Measurements from ENCODE around the gene MOB2. TPM values are rescaled to one million over a fixed set of nuclear protein-coding genes. Genes with fewer than 3 reads are reported as not detected.

Gene MOB2
- polyA plus RNA-seq, 6 donors from 2014 or later: 29.7 to 50.8 (median 33.2) TPM

GRCh38 chr11:1504581-1505290, 18.2 kb upstream of the MOB2 start:
- no peak for ATAC-seq (ENCODE audit: low read depth in 2 of 2)
- peak overlapping the region in 2 of 6 donors; percentile 24 to 32 for H3K27ac Mint-ChIP-seq

GRCh38 chr11:1504138-1504537, 17.6 kb upstream of the MOB2 start:
- DNase-seq: no peak
- Mint-ChIP-seq H3K4me1 (peaks cover 27 to 53% (median 39%) of the 10 kb centered on the region in 3 donors), H3K36me3 (peaks cover 5 to 19% of the 10 kb centered on the region in 2 donors), H3K27me3 (no peaks in the 10 kb centered on the region), H3K9me3 (peaks cover 0 to 3% (median 0%) of the 10 kb centered on the region in 7 donors), H3K4me3 (no peak overlapping the region), H3K27ac (peak overlapping the region in 2 of 6 donors; percentile 32 to 66)
- ATAC-seq (ENCODE audit: low read depth in 2 of 2): no peak

More at GRCh38 chr11:1504581-1505290, 18.2 kb upstream of the MOB2 start:
- Mint-ChIP-seq H3K36me3 (peaks cover 5 to 14% of the 10 kb centered on the region in 2 donors), H3K27me3 (no peaks in the 10 kb centered on the region), H3K4me3 (no peak overlapping the region), H3K4me1 (peaks cover 33 to 59% (median 45%) of the 10 kb centered on the region in 3 donors), H3K9me3 (peaks cover 0 to 3% (median 0%) of the 10 kb centered on the region in 7 donors)
- DNase-seq: no peak

- H3K9me3 Mint-ChIP-seq: peaks cover 0 to 3% (median 0%) of the 10 kb centered on the region in 7 donors
- ATAC-seq (ENCODE audit: low read depth in 2 of 2): no peak
These were observed 17.1 kb upstream of the MOB2 start for GRCh38 chr11:1503708-1504104.

GRCh38 chr11:1502954-1503707, 16.6 kb upstream of the MOB2 start:
- ATAC-seq (ENCODE audit: low read depth in 2 of 2) (no peak), DNase-seq (no peak)
- H3K4me3 Mint-ChIP-seq: no peak overlapping the region
- H3K4me1 Mint-ChIP-seq: peaks cover 32 to 48% (median 44%) of the 10 kb centered on the region in 3 donors
- no peaks in the 10 kb centered on the region for H3K27me3 Mint-ChIP-seq
- H3K36me3 Mint-ChIP-seq: peaks cover 13 to 25% of the 10 kb centered on the region in 2 donors
- peaks cover 0 to 3% (median 0%) of the 10 kb centered on the region in 7 donors for H3K9me3 Mint-ChIP-seq
- peak overlapping the region in 2 of 6 donors; percentile 16 to 74 for H3K27ac Mint-ChIP-seq

More at GRCh38 chr11:1503708-1504104, 17.1 kb upstream of the MOB2 start:
- Mint-ChIP-seq H3K4me3 (no peak overlapping the region), H3K4me1 (peaks cover 29 to 49% (median 40%) of the 10 kb centered on the region in 3 donors), H3K27ac (peak overlapping the region in 2 of 6 donors; percentile 32 to 74), H3K36me3 (peaks cover 8 to 23% of the 10 kb centered on the region in 2 donors), H3K27me3 (no peaks in the 10 kb centered on the region)
- no peak for DNase-seq

DNA sequence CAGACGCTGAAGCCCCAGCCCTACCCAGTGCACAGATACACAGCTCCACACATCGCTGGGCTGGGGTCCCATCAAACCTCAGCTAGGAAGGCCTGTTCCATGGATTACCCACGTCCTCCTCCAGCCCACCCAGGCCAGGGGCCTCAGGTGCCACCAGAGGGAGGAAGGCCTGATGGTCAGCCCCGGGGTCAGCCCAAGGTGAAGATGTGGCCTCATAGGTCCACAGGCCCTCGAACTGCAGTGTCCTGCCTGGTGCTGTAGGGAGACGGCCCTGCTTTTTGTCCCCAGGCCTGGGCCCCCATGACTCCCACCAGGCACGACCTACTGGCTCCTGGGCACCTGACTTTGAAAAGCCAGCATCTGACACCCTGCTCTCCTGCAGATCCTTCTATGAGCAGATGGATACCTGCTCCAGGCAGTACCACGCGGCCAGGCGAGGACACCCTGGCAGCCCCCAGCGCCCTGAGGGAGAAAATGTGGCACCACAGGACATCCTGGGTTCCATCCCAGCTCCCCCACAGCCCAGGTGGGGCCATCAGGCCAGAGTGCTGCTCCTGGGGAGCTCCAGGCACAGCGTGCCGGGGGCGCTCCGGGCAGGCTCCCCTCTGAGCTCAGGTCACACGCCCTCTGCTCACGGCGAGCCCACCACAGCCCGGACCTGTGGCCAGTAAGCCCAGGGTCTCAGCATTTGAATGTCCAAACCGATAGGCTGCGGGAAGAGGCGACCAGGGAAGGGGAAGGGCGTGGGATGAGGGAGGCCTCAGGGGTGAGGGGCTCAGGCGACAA, 15.8 kb upstream of the MOB2 start:
- ATAC-seq (ENCODE audit: low read depth in 2 of 2) (no peak), DNase-seq (no peak)
- Mint-ChIP-seq H3K4me1 (peaks cover 33 to 47% (median 45%) of the 10 kb centered on the region in 3 donors), H3K9me3 (peaks cover 0 to 3% (median 0%) of the 10 kb centered on the region in 7 donors), H3K27ac (peak overlapping the region in 2 of 6 donors; percentile 16 to 18), H3K4me3 (no peak overlapping the region), H3K36me3 (peaks cover 13 to 25% of the 10 kb centered on the region in 2 donors), H3K27me3 (no peaks in the 10 kb centered on the region)

DNA sequence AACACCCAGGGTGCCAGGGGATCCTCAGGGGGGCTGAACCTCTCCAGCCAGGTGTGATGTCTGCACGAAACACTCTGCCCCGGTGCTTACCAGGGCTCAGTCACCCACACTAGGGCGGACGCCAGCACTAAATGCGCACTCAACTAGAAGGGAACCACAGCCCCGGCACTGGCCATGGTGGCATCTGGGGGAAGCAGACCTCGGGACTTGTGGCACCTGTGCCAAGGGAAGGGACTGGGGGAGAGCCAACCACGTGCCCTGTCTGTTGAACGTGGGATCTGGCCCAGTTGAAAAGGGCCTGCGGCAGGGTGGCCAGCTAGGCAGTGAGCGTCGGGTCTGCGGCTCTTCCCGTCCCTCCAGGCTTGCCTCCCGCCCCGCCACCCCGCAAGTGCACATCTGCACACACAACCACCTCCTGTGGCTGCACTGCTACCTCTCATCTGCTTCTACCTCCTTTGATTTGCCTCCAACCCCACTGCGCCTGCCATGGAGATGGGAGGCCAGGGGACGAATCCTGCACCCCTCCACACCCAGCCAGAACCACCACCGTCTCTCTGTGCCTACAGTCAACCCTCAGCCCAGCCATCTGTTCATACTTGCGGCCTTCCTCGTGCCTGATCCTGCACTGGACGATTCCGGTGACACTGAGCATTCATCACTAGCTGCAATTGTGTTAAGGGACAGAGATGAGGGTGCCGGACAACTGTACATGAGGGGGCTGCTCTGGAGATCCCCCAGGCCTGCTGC, 15.0 kb upstream of the MOB2 start:
- H3K27ac Mint-ChIP-seq: peak overlapping the region in 1 of 6 donors; percentile 18
- peaks cover 16 to 25% of the 10 kb centered on the region in 2 donors for H3K36me3 Mint-ChIP-seq

GRCh38 chr11:1500466-1501420, 14.2 kb upstream of the MOB2 start:
- H3K27ac Mint-ChIP-seq: peak overlapping the region in 3 of 6 donors; percentile 32 to 66 (median 44)
- no peak for DNase-seq
- ATAC-seq (ENCODE audit: low read depth in 2 of 2): no peak

More for the DNA sequence above, 15.0 kb upstream of the MOB2 start:
- DNase-seq (no peak), ATAC-seq (ENCODE audit: low read depth in 2 of 2) (no peak)
- peaks cover 0 to 3% (median 0%) of the 10 kb centered on the region in 7 donors for H3K9me3 Mint-ChIP-seq
- no peaks in the 10 kb centered on the region for H3K27me3 Mint-ChIP-seq
- H3K4me1 Mint-ChIP-seq: peaks cover 35 to 50% (median 47%) of the 10 kb centered on the region in 3 donors
- peak overlapping the region in 2 of 8 donors; percentile 15 to 61 for H3K4me3 Mint-ChIP-seq

DNA sequence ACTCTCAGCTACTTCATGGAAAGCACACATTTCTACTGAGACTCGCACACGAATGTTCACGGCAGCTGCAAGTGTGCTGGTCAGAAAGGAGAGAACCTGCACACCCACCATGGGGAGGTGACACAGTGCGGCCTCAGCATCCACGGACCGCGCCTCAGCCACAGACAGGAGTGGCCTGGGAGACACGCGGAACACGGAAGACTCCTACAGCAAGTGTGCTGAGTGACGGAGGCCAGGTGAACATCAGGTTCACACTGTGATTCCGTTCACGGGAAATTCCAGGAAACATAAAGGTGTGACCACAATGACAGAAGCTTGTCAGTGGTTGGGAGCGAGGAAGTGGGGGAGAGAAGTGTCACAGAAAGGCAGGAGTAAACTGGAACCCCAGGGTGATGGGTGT, 13.3 kb upstream of the MOB2 start:
- Mint-ChIP-seq H3K36me3 (peaks cover 26 to 33% of the 10 kb centered on the region in 2 donors), H3K4me1 (peaks cover 39 to 56% (median 50%) of the 10 kb centered on the region in 3 donors), H3K27ac (peak overlapping the region in 1 of 6 donors; percentile 43), H3K27me3 (no peaks in the 10 kb centered on the region), H3K4me3 (no peak overlapping the region), H3K9me3 (peaks cover 0 to 3% (median 0%) of the 10 kb centered on the region in 7 donors)
- DNase-seq: no peak
- ATAC-seq (ENCODE audit: low read depth in 2 of 2): no peak

More at GRCh38 chr11:1500466-1501420, 14.2 kb upstream of the MOB2 start:
- H3K27me3 Mint-ChIP-seq: no peaks in the 10 kb centered on the region
- peaks cover 24 to 33% of the 10 kb centered on the region in 2 donors for H3K36me3 Mint-ChIP-seq
- peaks cover 0 to 3% (median 0%) of the 10 kb centered on the region in 7 donors for H3K9me3 Mint-ChIP-seq
- no peak overlapping the region for H3K4me3 Mint-ChIP-seq
- peaks cover 39 to 58% (median 50%) of the 10 kb centered on the region in 3 donors for H3K4me1 Mint-ChIP-seq

GRCh38 chr11:1499261-1499890, 12.8 kb upstream of the MOB2 start:
- Mint-ChIP-seq H3K27me3 (no peaks in the 10 kb centered on the region), H3K4me1 (peaks cover 43 to 56% (median 53%) of the 10 kb centered on the region in 3 donors), H3K9me3 (peaks cover 0 to 3% (median 0%) of the 10 kb centered on the region in 7 donors), H3K27ac (peak overlapping the region in 4 of 6 donors; percentile 26 to 79 (median 49)), H3K4me3 (no peak overlapping the region), H3K36me3 (peaks cover 26 to 33% of the 10 kb centered on the region in 2 donors)
- DNase-seq (no peak), ATAC-seq (ENCODE audit: low read depth in 2 of 2) (no peak)

- peaks cover 0 to 3% (median 0%) of the 10 kb centered on the region in 7 donors for H3K9me3 Mint-ChIP-seq
- ATAC-seq (ENCODE audit: low read depth in 2 of 2) (no peak), DNase-seq (no peak)
- H3K4me3 Mint-ChIP-seq: no peak overlapping the region
- no peak overlapping the region for H3K27ac Mint-ChIP-seq
- H3K4me1 Mint-ChIP-seq: peaks cover 51 to 64% (median 62%) of the 10 kb centered on the region in 3 donors
- no peaks in the 10 kb centered on the region for H3K27me3 Mint-ChIP-seq
- peaks cover 26 to 33% of the 10 kb centered on the region in 2 donors for H3K36me3 Mint-ChIP-seq
These were observed 11.7 kb upstream of the MOB2 start for GRCh38 chr11:1498262-1498661.

DNA sequence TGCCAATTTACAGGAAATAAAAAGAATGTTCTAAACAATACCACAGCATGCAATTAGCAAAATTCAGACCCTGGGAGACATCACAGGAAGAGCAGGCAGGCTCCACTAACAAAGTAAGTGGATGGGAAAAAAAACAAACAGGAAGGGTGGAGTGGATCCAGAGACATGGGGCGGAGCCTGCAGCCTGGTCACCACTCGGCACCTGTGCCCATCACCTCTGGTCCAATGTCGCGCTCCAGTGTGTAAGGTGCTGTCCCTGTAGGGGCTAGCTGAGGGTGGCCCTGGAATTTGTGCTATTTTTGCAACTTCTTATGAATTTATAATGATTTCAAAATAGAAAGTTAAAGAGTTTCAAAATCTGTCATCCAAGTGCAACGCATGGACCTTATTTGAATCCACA, 11.0 kb upstream of the MOB2 start:
- Mint-ChIP-seq H3K27me3 (no peaks in the 10 kb centered on the region), H3K9me3 (peaks cover 0 to 3% (median 0%) of the 10 kb centered on the region in 7 donors), H3K4me1 (peaks cover 57 to 67% (median 62%) of the 10 kb centered on the region in 3 donors), H3K27ac (peak overlapping the region in 1 of 6 donors; percentile 22), H3K36me3 (peaks cover 26 to 33% of the 10 kb centered on the region in 2 donors), H3K4me3 (no peak overlapping the region)
- ATAC-seq (ENCODE audit: low read depth in 2 of 2) (no peak), DNase-seq (no peak)
